Panc1 (cell line): Measurements from ENCODE around the gene ARID2. TPM values are rescaled to one million over a fixed set of nuclear protein-coding genes. Genes with fewer than 3 reads are reported as not detected.

ENCODE experiments used
- ATAC-seq: fragments of 200-7000 bp; cut with Tn5 transposase; 2 replicates; pipeline ENCODE4 v1.9.1; 2020; ENCODE audit warnings: mild to moderate bottlenecking, moderate library complexity
- BruUV-seq: library from RNA; stranded (reverse); fragments of 400-500 nt; replicated peaks from 2 replicates; lab custom pipeline; 2021; lab: Mats Ljungman, UMichigan
- CTCF ChIA-PET: fragments of 300-600 bp; sonication (Branson Sonifier 250); formaldehyde crosslinking; loops from one replicate; lab custom pipeline; 2022; ENCODE audit warnings: antibody characterized with exemption; lab: Charles Lee
- POLR2A ChIA-PET: fragments of 300-600 bp; sonication (Branson Sonifier 250); formaldehyde crosslinking; loops from one replicate; lab custom pipeline; 2022; ENCODE audit warnings: antibody characterized with exemption; lab: Charles Lee
- DNase-seq: peaks from one replicate; pipeline ENCODE4 v3.0.0-alpha.2; 2010; ENCODE audit warnings: low read depth, low spot score
- H3K27ac ChIP-seq: 2 replicates; pipeline ENCODE4 v1.5.1; 2011; ENCODE audit warnings: mild to moderate bottlenecking, low read length, inconsistent platforms
- H3K27me3 ChIP-seq: fragments of 200-500 bp; sonication (Bioruptor generic); 2 replicates; pipeline ENCODE4 v1.6.0; 2014; ENCODE audit warnings: low read length, inconsistent platforms; ENCODE audit not compliant: control insufficient read depth, insufficient read depth
- H3K36me3 ChIP-seq: fragments of 200-500 bp; sonication (Bioruptor generic); 2 replicates; pipeline ENCODE4 v1.5.1; 2014; ENCODE audit warnings: inconsistent platforms, mild to moderate bottlenecking, low read length, moderate library complexity; ENCODE audit not compliant: control insufficient read depth, insufficient read depth
- H3K4me1 ChIP-seq: 2 replicates; pipeline ENCODE4 v1.5.1; 2011; ENCODE audit warnings: inconsistent platforms, mild to moderate bottlenecking, low read length, moderate library complexity; ENCODE audit not compliant: control insufficient read depth, insufficient read depth
- H3K4me3 ChIP-seq, 2 experiments: 2 replicates each; pipeline ENCODE4 v1.5.1; 2011 to 2012; ENCODE audit warnings: low read depth in 2 of 2, low read length in 2 of 2, mild to moderate bottlenecking in 2 of 2, inconsistent platforms in 1 of 2, moderate library complexity in 1 of 2
- H3K9me3 ChIP-seq: fragments of 200-500 bp; sonication (Bioruptor generic); 2 replicates; pipeline ENCODE4 v1.5.1; 2014; ENCODE audit warnings: low read depth, mild to moderate bottlenecking, inconsistent platforms, low read length, moderate library complexity; ENCODE audit not compliant: control insufficient read depth, insufficient read depth
- POLR2AphosphoS5 ChIP-seq: IDR thresholded peaks from 2 replicates; pipeline ENCODE4 v1.6.1; 2012; ENCODE audit warnings: mild to moderate bottlenecking, low read depth, low read length, moderate library complexity
- SIN3A ChIP-seq: IDR thresholded peaks from 2 replicates; pipeline ENCODE4 v1.6.1; 2012; ENCODE audit warnings: low read depth, mild to moderate bottlenecking, low read length, moderate library complexity, borderline replicate concordance; ENCODE audit not compliant: insufficient read depth
- TCF7L2 ChIP-seq: IDR thresholded peaks from 2 replicates; pipeline ENCODE4 v1.6.1; 2011; ENCODE audit warnings: mild to moderate bottlenecking, low read depth, low read length, inconsistent platforms
- in situ Hi-C: cut with HindIII; loops from 2 replicates; pipeline ENCODE4 v1.10.0; 2016; ENCODE audit warnings: low sequenced_read_pairs, low pct_unique_long_range_greater_than_20kb
- intact Hi-C: fragments of 100-400 bp; cut with micrococcal nuclease; formaldehyde crosslinking; loops from one replicate; pipeline ENCODE4 v1.10.0; 2022; ENCODE audit not compliant: unreplicated experiment
- total RNA-seq: library from RNA; stranded (reverse); gene quantifications from one replicate; pipeline ENCODE4 v1.2.1, GENCODE V29; 2021; ENCODE audit not compliant: unreplicated experiment
- TF ChIP-seq, protein P1 (sequence below): fragments of 450-650 bp; IDR thresholded peaks from 2 replicates; pipeline ENCODE4 v1.5.1; 2017; ENCODE audit warnings: mild to moderate bottlenecking
- TF ChIP-seq, protein P2 (sequence below), 2 experiments: IDR thresholded peaks; 2 replicates each; pipeline ENCODE4 v1.6.1; 2011 to 2012; ENCODE audit warnings: low read depth in 2 of 2, control low read depth in 1 of 2, low read length in 1 of 2, mild to moderate bottlenecking in 1 of 2, moderate library complexity in 1 of 2; ENCODE audit not compliant: insufficient read depth in 1 of 2

Gene ARID2
- total RNA-seq, 1 experiment from 2014 or later = 39.5 TPM

DNA sequence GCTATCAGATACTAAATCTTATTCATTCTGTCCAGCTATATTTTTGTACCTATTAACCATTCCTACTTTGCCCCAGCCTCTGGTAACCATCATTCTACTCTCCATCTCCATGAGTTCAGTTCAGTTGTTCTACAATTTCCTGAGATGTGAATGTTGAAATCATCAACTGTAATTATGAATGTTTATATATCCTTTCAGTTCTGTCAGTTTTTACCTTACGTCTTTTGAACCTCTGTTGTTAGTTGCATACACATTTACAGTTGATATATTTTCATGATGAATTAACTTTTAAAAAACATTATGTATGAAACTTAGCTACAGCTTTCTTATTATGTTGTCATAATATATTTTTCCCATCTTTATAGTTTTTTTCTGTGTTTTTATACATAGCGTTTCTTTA lies 102.1 kb downstream of the ARID2 start:
- in situ Hi-C loops = no loop called here
- intact Hi-C loops = no loop called here
- TF ChIP-seq, protein P1, sequence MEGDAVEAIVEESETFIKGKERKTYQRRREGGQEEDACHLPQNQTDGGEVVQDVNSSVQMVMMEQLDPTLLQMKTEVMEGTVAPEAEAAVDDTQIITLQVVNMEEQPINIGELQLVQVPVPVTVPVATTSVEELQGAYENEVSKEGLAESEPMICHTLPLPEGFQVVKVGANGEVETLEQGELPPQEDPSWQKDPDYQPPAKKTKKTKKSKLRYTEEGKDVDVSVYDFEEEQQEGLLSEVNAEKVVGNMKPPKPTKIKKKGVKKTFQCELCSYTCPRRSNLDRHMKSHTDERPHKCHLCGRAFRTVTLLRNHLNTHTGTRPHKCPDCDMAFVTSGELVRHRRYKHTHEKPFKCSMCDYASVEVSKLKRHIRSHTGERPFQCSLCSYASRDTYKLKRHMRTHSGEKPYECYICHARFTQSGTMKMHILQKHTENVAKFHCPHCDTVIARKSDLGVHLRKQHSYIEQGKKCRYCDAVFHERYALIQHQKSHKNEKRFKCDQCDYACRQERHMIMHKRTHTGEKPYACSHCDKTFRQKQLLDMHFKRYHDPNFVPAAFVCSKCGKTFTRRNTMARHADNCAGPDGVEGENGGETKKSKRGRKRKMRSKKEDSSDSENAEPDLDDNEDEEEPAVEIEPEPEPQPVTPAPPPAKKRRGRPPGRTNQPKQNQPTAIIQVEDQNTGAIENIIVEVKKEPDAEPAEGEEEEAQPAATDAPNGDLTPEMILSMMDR = no peak
- TF ChIP-seq, protein P2, sequence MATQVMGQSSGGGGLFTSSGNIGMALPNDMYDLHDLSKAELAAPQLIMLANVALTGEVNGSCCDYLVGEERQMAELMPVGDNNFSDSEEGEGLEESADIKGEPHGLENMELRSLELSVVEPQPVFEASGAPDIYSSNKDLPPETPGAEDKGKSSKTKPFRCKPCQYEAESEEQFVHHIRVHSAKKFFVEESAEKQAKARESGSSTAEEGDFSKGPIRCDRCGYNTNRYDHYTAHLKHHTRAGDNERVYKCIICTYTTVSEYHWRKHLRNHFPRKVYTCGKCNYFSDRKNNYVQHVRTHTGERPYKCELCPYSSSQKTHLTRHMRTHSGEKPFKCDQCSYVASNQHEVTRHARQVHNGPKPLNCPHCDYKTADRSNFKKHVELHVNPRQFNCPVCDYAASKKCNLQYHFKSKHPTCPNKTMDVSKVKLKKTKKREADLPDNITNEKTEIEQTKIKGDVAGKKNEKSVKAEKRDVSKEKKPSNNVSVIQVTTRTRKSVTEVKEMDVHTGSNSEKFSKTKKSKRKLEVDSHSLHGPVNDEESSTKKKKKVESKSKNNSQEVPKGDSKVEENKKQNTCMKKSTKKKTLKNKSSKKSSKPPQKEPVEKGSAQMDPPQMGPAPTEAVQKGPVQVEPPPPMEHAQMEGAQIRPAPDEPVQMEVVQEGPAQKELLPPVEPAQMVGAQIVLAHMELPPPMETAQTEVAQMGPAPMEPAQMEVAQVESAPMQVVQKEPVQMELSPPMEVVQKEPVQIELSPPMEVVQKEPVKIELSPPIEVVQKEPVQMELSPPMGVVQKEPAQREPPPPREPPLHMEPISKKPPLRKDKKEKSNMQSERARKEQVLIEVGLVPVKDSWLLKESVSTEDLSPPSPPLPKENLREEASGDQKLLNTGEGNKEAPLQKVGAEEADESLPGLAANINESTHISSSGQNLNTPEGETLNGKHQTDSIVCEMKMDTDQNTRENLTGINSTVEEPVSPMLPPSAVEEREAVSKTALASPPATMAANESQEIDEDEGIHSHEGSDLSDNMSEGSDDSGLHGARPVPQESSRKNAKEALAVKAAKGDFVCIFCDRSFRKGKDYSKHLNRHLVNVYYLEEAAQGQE (IDR thresholded peaks at IDR 0.05; ENCODE audit: insufficient read depth in 1 of 2, low read depth in 2 of 2, low read length in 1 of 2) = no peak
- TF ChIP-seq SIN3A = no peak
- no peak for TF ChIP-seq POLR2AphosphoS5
- TF ChIP-seq TCF7L2 = no peak
- Histone ChIP-seq H3K4me1 (no peaks in the 10 kb centered on the region), H3K36me3 (peaks cover 2% of the 10 kb centered on the region; the same call in 1 of the 2 replicates), H3K27me3 (no peaks in the 10 kb centered on the region), H3K27ac (no peak overlapping the region), H3K9me3 (no peaks in the 10 kb centered on the region), H3K4me3 (no peak overlapping the region)
- ChIA-PET POLR2A (no interaction called here), CTCF (no interaction called here)
- DNase-seq = no peak
- BruUV-seq = no TSS peak
- no peak for ATAC-seq

DNA sequence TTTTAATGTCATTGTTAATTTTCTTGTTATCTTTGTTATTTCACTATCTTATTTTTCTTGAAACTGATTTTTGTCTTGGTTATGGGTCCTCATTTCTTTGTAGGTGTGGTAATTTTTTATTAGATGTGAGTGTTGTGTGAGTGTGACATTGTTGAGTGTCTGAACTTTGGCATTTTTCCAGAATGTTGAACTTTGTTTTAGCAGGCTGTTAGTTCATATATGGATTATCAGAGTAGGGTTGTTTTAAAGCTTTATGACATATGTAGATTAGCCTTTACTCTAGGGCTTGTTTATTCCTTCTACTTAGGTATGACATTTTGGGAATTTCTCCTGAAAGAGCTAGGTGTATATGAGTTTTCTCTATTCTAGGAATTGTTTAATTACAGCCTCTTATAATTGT lies 103.9 kb downstream of the ARID2 start:
- BruUV-seq = no TSS peak
- Histone ChIP-seq H3K27me3 (no peaks in the 10 kb centered on the region), H3K4me1 (no peaks in the 10 kb centered on the region), H3K27ac (no peak overlapping the region), H3K4me3 (no peak overlapping the region), H3K36me3 (peaks cover 10% of the 10 kb centered on the region), H3K9me3 (no peaks in the 10 kb centered on the region)
- CTCF ChIA-PET = no interaction called here
- in situ Hi-C loops = no loop called here
- intact Hi-C loops = no loop called here
- POLR2A ChIA-PET = no interaction called here
- TF ChIP-seq SIN3A (no peak), TCF7L2 (no peak), POLR2AphosphoS5 (no peak)
- TF ChIP-seq, protein P2 (IDR thresholded peaks at IDR 0.05; ENCODE audit: insufficient read depth in 1 of 2, low read depth in 2 of 2, low read length in 1 of 2) = no peak
- TF ChIP-seq, protein P1 = no peak
- DNase-seq = no peak
- no peak for ATAC-seq
